SK-N-SH treated with all-trans-retinoic acid at 6 μM for 48 hours (cell line): ENCODE data around the gene DIP2C.

Experiments used
- ATAC-seq: fragments of 200-7000 bp; cut with Tn5 transposase; 3 replicates; pipeline ENCODE4 v1.9.1; 2020; ENCODE audit warnings: mild to moderate bottlenecking, moderate library complexity
- ARNTL ChIP-seq: fragments of 450-650 bp; formaldehyde crosslinking; IDR thresholded peaks from 2 replicates; pipeline ENCODE4 v1.5.0; 2020; ENCODE audit warnings: low read depth, mild to moderate bottlenecking, moderate library complexity, borderline replicate concordance
- BACH2 ChIP-seq: fragments of 250-450 bp; sonication (Bioruptor Pico); IDR thresholded peaks from 2 replicates; pipeline ENCODE4 v1.9.0; 2021; ENCODE audit warnings: mild to moderate bottlenecking, borderline replicate concordance
- CSDC2 ChIP-seq: fragments of 250-450 bp; sonication (Bioruptor Pico); IDR thresholded peaks from 2 replicates; pipeline ENCODE4 v1.5.0; 2020; ENCODE audit warnings: mild to moderate bottlenecking, moderate library complexity
- GLIS3 ChIP-seq: fragments of 250-450 bp; sonication (Bioruptor Pico); IDR thresholded peaks from 2 replicates; pipeline ENCODE4 v1.5.0; 2020; ENCODE audit warnings: mild to moderate bottlenecking, moderate library complexity
- ISL1 ChIP-seq: fragments of 250-450 bp; sonication (Bioruptor Pico); IDR thresholded peaks from 2 replicates; pipeline ENCODE4 v2.1.2; 2022; ENCODE audit warnings: mild to moderate bottlenecking, moderate library complexity
- OSR1 ChIP-seq: fragments of 250-450 bp; sonication (Bioruptor Pico); IDR thresholded peaks from 2 replicates; pipeline ENCODE4 v1.8.0; 2022; ENCODE audit warnings: moderate library complexity, mild to moderate bottlenecking, inconsistent platforms
- PATZ1 ChIP-seq: fragments of 250-450 bp; sonication (Bioruptor Pico); IDR thresholded peaks from 2 replicates; pipeline ENCODE4 v1.8.0; 2020; ENCODE audit warnings: mild to moderate bottlenecking, moderate library complexity, borderline replicate concordance
- PPARA ChIP-seq: fragments of 250-450 bp; sonication (Bioruptor Pico); IDR thresholded peaks from 2 replicates; pipeline ENCODE4 v1.5.0; 2020; ENCODE audit warnings: mild to moderate bottlenecking, borderline replicate concordance
- RARB ChIP-seq: fragments of 250-450 bp; sonication (Bioruptor Pico); IDR thresholded peaks from 2 replicates; pipeline ENCODE4 v1.8.0; 2021; ENCODE audit warnings: mild to moderate bottlenecking, moderate library complexity
- SNAI2 ChIP-seq: fragments of 250-450 bp; sonication (Bioruptor Pico); IDR thresholded peaks from 2 replicates; pipeline ENCODE4 v1.5.0; 2020; ENCODE audit warnings: mild to moderate bottlenecking, moderate library complexity
- TCF4 ChIP-seq: fragments of 250-450 bp; sonication (Bioruptor Pico); IDR thresholded peaks from 2 replicates; pipeline ENCODE4 v1.8.0; 2021; ENCODE audit warnings: mild to moderate bottlenecking, moderate library complexity, borderline replicate concordance
- TOX ChIP-seq: fragments of 250-450 bp; sonication (Bioruptor Pico); IDR thresholded peaks from 2 replicates; pipeline ENCODE4 v1.8.0; 2021; ENCODE audit warnings: mild to moderate bottlenecking, moderate library complexity, borderline replicate concordance
- TSHZ2 ChIP-seq: fragments of 250-450 bp; sonication (Bioruptor Pico); IDR thresholded peaks from 2 replicates; pipeline ENCODE4 v1.5.0; 2020; ENCODE audit warnings: mild to moderate bottlenecking, moderate library complexity
- ZC3H10 ChIP-seq: fragments of 250-450 bp; sonication (Bioruptor Pico); IDR thresholded peaks from 2 replicates; pipeline ENCODE4 v1.5.1; 2021; ENCODE audit warnings: mild to moderate bottlenecking, moderate library complexity
- ZFP3 ChIP-seq: fragments of 250-450 bp; sonication (Bioruptor Pico); IDR thresholded peaks from 2 replicates; pipeline ENCODE4 v1.5.0; 2020; ENCODE audit warnings: mild to moderate bottlenecking, moderate library complexity
- ZFP30 ChIP-seq: fragments of 450-650 bp; formaldehyde crosslinking; IDR thresholded peaks from 2 replicates; pipeline ENCODE4 v1.5.0; 2022; ENCODE audit warnings: mild to moderate bottlenecking, moderate library complexity
- ZNF565 ChIP-seq: fragments of 450-650 bp; formaldehyde crosslinking; conservative IDR thresholded peaks from 2 replicates; pipeline ENCODE4 v1.5.0; 2020; ENCODE audit warnings: low read depth, mild to moderate bottlenecking, moderate library complexity
- ZNF70 ChIP-seq: fragments of 450-650 bp; formaldehyde crosslinking; IDR thresholded peaks from 2 replicates; pipeline ENCODE4 v1.5.0; 2020; ENCODE audit warnings: mild to moderate bottlenecking, moderate library complexity
- ZNF8 ChIP-seq: fragments of 450-650 bp; formaldehyde crosslinking; IDR thresholded peaks from 2 replicates; pipeline ENCODE4 v1.5.0; 2020; ENCODE audit warnings: mild to moderate bottlenecking, moderate library complexity
- TF ChIP-seq, protein P1 (sequence below): fragments of 250-450 bp; sonication (Bioruptor Pico); IDR thresholded peaks from 2 replicates; pipeline ENCODE4 v1.5.1; 2020; ENCODE audit warnings: low read depth, mild to moderate bottlenecking, moderate library complexity
- TF ChIP-seq, protein P2 (sequence below): fragments of 250-450 bp; sonication (Bioruptor Pico); IDR thresholded peaks from 2 replicates; pipeline ENCODE4 v1.8.0; 2021; ENCODE audit warnings: low read depth, mild to moderate bottlenecking, moderate library complexity, borderline replicate concordance
- TF ChIP-seq, protein P3 (sequence below): fragments of 250-450 bp; sonication (Bioruptor Pico); IDR thresholded peaks from 2 replicates; pipeline ENCODE4 v1.5.1; 2021; ENCODE audit warnings: mild to moderate bottlenecking, moderate library complexity

DIP2C gene

GRCh38 chr10:458421-458851 is 231.0 kb downstream of the DIP2C start:
- TF ChIP-seq RARB (no peak), CSDC2 (no peak), ZC3H10 (CRISPR knock-in tag) (no peak), ZFP3 (CRISPR knock-in tag) (no peak), SNAI2 (CRISPR knock-in tag) (no peak), ZFP30 (CRISPR knock-in tag) (no peak), TSHZ2 (CRISPR knock-in tag) (no peak), TOX (no peak), ZNF565 (no peak), OSR1 (CRISPR knock-in tag) (no peak), GLIS3 (CRISPR knock-in tag) (no peak), BACH2 (CRISPR knock-in tag) (no peak), ARNTL (CRISPR knock-in tag) (no peak), ISL1 (CRISPR knock-in tag) (no peak), PATZ1 (no peak), ZNF70 (CRISPR knock-in tag) (no peak), TCF4 (CRISPR knock-in tag) (no peak)
- TF ChIP-seq, protein P1, sequence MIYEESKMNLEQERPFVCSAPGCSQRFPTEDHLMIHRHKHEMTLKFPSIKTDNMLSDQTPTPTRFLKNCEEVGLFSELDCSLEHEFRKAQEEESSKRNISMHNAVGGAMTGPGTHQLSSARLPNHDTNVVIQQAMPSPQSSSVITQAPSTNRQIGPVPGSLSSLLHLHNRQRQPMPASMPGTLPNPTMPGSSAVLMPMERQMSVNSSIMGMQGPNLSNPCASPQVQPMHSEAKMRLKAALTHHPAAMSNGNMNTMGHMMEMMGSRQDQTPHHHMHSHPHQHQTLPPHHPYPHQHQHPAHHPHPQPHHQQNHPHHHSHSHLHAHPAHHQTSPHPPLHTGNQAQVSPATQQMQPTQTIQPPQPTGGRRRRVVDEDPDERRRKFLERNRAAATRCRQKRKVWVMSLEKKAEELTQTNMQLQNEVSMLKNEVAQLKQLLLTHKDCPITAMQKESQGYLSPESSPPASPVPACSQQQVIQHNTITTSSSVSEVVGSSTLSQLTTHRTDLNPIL (CRISPR knock-in tag) = no peak
- TF ChIP-seq, protein P2, sequence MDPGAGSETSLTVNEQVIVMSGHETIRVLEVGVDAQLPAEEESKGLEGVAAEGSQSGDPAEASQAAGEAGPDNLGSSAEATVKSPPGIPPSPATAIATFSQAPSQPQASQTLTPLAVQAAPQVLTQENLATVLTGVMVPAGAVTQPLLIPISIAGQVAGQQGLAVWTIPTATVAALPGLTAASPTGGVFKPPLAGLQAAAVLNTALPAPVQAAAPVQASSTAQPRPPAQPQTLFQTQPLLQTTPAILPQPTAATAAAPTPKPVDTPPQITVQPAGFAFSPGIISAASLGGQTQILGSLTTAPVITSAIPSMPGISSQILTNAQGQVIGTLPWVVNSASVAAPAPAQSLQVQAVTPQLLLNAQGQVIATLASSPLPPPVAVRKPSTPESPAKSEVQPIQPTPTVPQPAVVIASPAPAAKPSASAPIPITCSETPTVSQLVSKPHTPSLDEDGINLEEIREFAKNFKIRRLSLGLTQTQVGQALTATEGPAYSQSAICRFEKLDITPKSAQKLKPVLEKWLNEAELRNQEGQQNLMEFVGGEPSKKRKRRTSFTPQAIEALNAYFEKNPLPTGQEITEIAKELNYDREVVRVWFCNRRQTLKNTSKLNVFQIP = no peak
- TF ChIP-seq, protein P3, sequence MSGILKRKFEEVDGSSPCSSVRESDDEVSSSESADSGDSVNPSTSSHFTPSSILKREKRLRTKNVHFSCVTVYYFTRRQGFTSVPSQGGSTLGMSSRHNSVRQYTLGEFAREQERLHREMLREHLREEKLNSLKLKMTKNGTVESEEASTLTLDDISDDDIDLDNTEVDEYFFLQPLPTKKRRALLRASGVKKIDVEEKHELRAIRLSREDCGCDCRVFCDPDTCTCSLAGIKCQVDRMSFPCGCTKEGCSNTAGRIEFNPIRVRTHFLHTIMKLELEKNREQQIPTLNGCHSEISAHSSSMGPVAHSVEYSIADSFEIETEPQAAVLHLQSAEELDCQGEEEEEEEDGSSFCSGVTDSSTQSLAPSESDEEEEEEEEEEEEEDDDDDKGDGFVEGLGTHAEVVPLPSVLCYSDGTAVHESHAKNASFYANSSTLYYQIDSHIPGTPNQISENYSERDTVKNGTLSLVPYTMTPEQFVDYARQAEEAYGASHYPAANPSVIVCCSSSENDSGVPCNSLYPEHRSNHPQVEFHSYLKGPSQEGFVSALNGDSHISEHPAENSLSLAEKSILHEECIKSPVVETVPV (CRISPR knock-in tag) = no peak
- ATAC-seq = no peak

- TF ChIP-seq, protein P2 = no peak
- TF ChIP-seq ZNF8 (CRISPR knock-in tag) (no peak), ISL1 (CRISPR knock-in tag) (no peak), TOX (no peak), ZFP30 (CRISPR knock-in tag) (no peak), TSHZ2 (CRISPR knock-in tag) (no peak), CSDC2 (no peak), ZFP3 (CRISPR knock-in tag) (no peak), PPARA (CRISPR knock-in tag) (no peak)
- TF ChIP-seq, protein P1 (CRISPR knock-in tag) = no peak
- TF ChIP-seq, protein P3 (CRISPR knock-in tag) = no peak
- no peak for ATAC-seq
These were observed 233.0 kb downstream of the DIP2C start for GRCh38 chr10:456486-456885.
